ENCODE measurements around the gene EXT2. TPM values are rescaled to one million over a fixed set of nuclear protein-coding genes. Genes with fewer than 3 reads are reported as not detected.

The EXT2 gene
- total and polyA plus RNA-seq, 2 of the 13 experiments (the other 11 are each of a cell fraction or from before 2014, with no cell fraction given) = 61.5 to 68.7 TPM

DNA sequence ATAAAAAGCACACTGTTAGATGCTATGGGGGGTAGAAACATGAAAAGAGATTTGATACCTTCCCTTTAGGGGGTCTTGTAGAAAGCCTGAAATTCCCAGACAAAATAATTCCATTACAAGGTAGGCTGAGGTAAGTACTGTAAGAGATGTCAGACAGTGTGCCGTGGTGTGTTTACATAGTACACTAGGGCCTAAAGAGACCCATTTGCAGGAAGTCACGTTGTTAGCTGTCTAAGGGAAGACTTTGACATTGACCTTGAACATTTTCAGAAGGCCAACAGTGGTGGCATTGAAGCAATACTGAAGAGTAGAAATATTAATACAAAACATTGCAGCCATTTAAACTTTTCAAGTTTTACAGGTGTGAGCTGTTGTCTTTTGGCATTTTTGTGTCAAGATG, 30.8 kb downstream of the EXT2 start:
- FAIRE-seq = no peak
- in situ Hi-C loops (cut with HindIII; ENCODE audit: extremely low pct_ligation_motif_present, low pct_unique_long_range_greater_than_20kb) (no loop called here), intact Hi-C loops (cut with micrococcal nuclease; ENCODE audit: unreplicated experiment) (no loop called here)
- BruUV-seq (replicated peaks) = no TSS peak
- TF ChIP-seq TBL1XR1 (IDR thresholded peaks at IDR 0.05; ENCODE audit: borderline replicate concordance, low read length, partially characterized antibody) = peak; percentile 72
- TF ChIP-seq, protein P1, sequence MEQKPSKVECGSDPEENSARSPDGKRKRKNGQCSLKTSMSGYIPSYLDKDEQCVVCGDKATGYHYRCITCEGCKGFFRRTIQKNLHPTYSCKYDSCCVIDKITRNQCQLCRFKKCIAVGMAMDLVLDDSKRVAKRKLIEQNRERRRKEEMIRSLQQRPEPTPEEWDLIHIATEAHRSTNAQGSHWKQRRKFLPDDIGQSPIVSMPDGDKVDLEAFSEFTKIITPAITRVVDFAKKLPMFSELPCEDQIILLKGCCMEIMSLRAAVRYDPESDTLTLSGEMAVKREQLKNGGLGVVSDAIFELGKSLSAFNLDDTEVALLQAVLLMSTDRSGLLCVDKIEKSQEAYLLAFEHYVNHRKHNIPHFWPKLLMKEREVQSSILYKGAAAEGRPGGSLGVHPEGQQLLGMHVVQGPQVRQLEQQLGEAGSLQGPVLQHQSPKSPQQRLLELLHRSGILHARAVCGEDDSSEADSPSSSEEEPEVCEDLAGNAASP (CRISPR knock-in tag; IDR thresholded peaks at IDR 0.05; ENCODE audit: borderline replicate concordance) = peak; percentile 64; the same call in 1 of the 2 replicates
- TF ChIP-seq FOXA3 (CRISPR knock-in tag; IDR thresholded peaks at IDR 0.05) = peak; percentile 39; the same call in 1 of the 2 replicates
- TF ChIP-seq SKI (IDR thresholded peaks at IDR 0.05; ENCODE audit: partially characterized antibody) = peak; percentile 79
- TF ChIP-seq ONECUT2 (CRISPR knock-in tag; IDR thresholded peaks at IDR 0.05) = no peak
- no peak for TF ChIP-seq ZNF589 (CRISPR knock-in tag; conservative IDR thresholded peaks at IDR 0.05)
- TF ChIP-seq SAP130 (CRISPR knock-in tag; IDR thresholded peaks at IDR 0.05; ENCODE audit: low read depth) = peak; percentile 44; the same call in 1 of the 2 replicates
- TF ChIP-seq FOXA1 (IDR thresholded peaks at IDR 0.05) = no peak
- peak; percentile 55 for TF ChIP-seq FOXA1 (CRISPR knock-in tag; IDR thresholded peaks at IDR 0.05)
- no peak for TF ChIP-seq TCF7 (IDR thresholded peaks at IDR 0.05; ENCODE audit: low read depth)
- TF ChIP-seq BCL6 (CRISPR knock-in tag; IDR thresholded peaks at IDR 0.05) = peak; percentile 56; the same call in 1 of the 2 replicates
- TF ChIP-seq NCOR1 (IDR thresholded peaks at IDR 0.05; ENCODE audit: borderline replicate concordance, low read length) = 0 out of 2 replicates have a peak, but pooled peaks have one; percentile 20
- TF ChIP-seq ZNF317 (CRISPR knock-in tag; IDR thresholded peaks at IDR 0.05) = peak; percentile 92
- peak; percentile 61; the same call in 1 of the 2 replicates for TF ChIP-seq RXRB (CRISPR knock-in tag; IDR thresholded peaks at IDR 0.05; ENCODE audit: borderline replicate concordance)
- TF ChIP-seq ZNF629 (CRISPR knock-in tag; conservative IDR thresholded peaks at IDR 0.05) = peak; percentile 35; the same call in 1 of the 2 replicates
- TF ChIP-seq RARA (CRISPR knock-in tag; IDR thresholded peaks at IDR 0.05) = peak; percentile 83
- TF ChIP-seq, protein P2, sequence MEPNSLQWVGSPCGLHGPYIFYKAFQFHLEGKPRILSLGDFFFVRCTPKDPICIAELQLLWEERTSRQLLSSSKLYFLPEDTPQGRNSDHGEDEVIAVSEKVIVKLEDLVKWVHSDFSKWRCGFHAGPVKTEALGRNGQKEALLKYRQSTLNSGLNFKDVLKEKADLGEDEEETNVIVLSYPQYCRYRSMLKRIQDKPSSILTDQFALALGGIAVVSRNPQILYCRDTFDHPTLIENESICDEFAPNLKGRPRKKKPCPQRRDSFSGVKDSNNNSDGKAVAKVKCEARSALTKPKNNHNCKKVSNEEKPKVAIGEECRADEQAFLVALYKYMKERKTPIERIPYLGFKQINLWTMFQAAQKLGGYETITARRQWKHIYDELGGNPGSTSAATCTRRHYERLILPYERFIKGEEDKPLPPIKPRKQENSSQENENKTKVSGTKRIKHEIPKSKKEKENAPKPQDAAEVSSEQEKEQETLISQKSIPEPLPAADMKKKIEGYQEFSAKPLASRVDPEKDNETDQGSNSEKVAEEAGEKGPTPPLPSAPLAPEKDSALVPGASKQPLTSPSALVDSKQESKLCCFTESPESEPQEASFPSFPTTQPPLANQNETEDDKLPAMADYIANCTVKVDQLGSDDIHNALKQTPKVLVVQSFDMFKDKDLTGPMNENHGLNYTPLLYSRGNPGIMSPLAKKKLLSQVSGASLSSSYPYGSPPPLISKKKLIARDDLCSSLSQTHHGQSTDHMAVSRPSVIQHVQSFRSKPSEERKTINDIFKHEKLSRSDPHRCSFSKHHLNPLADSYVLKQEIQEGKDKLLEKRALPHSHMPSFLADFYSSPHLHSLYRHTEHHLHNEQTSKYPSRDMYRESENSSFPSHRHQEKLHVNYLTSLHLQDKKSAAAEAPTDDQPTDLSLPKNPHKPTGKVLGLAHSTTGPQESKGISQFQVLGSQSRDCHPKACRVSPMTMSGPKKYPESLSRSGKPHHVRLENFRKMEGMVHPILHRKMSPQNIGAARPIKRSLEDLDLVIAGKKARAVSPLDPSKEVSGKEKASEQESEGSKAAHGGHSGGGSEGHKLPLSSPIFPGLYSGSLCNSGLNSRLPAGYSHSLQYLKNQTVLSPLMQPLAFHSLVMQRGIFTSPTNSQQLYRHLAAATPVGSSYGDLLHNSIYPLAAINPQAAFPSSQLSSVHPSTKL (CRISPR knock-in tag; IDR thresholded peaks at IDR 0.05) = peak; percentile 68
- H3K4me1 ChIP-seq (ENCODE audit: insufficient read depth, low read length) = 0 out of 2 replicates have a peak, but pooled peaks cover 10% of the 10 kb centered on the region
- DNase-seq (ENCODE audit: low spot score) = peak; percentile 37
- H4K20me1 ChIP-seq (ENCODE audit: insufficient read depth, low read length) = peaks cover 8% of the 10 kb centered on the region; the same call in 1 of the 2 replicates
- no peak overlapping the region for H3K4me2 ChIP-seq (ENCODE audit: low read depth, low read length)
- WGBS (ENCODE audit: low lambda C conversion rate) = 41% methylated on average over 2 of the region's 2 CpGs
- no peak overlapping the region for H3K9ac ChIP-seq (ENCODE audit: insufficient read depth, low read depth, low read length)
- no peaks in the 10 kb centered on the region for H3K79me2 ChIP-seq (ENCODE audit: insufficient read depth, low read length)
- H3K36me3 ChIP-seq (replicated peaks in 1 of 2; ENCODE audit: control insufficient read depth in 1 of 2, insufficient read depth in 2 of 2, low read length in 2 of 2) = peaks cover 8 to 61% of the 10 kb centered on the region in 2 experiments
- ATAC-seq = peak; percentile 40; the same call in 1 of the 3 replicates
- H2AFZ ChIP-seq (ENCODE audit: low read length) = no peak overlapping the region
- H3K4me3 ChIP-seq (replicated peaks in 1 of 3; ENCODE audit: insufficient read depth in 1 of 3, low read depth in 2 of 3, low read length in 3 of 3) = no peak overlapping the region
- no peak overlapping the region for H3K27ac ChIP-seq (ENCODE audit: extremely low read length, insufficient read depth, low read length)
- no peaks in the 10 kb centered on the region for H3K9me3 ChIP-seq (ENCODE audit: low read length)
- POLR2A ChIA-PET = no interaction called here
- CTCF ChIA-PET (ENCODE audit: low intra/inter-chr PET ratio, low total read pairs) = no interaction called here
- H3K27me3 ChIP-seq (ENCODE audit: control insufficient read depth in 1 of 2, insufficient read depth in 2 of 2, low read length in 2 of 2) = no peaks in the 10 kb centered on the region
